OCI-LY3 (cell line): Measurements from ENCODE around the gene ITM2C.
A peak's percentile ranks its signal among the peaks of the same experiment; 100 is the strongest.

Experiments used
- H2AFZ ChIP-seq: fragments of 200-600, 300-600 bp; shearing (Covaris generic); 2 replicates; pipeline ENCODE4 v1.6.0; 2014; ENCODE audit warnings: antibody characterized with exemption, low read depth, low read length
- H3K27ac ChIP-seq: fragments of 200-600, 300-600 bp; sonication (generic); 2 replicates; pipeline ENCODE4 v1.5.1; 2014; ENCODE audit warnings: mild to moderate bottlenecking, low read length, moderate library complexity, mixed read lengths
- H3K27me3 ChIP-seq: fragments of 200-600, 300-600 bp; sonication (generic); 2 replicates; pipeline ENCODE4 v1.6.1; 2014; ENCODE audit warnings: low read depth, low read length, mixed read lengths
- H3K36me3 ChIP-seq: fragments of 200-600, 300-600 bp; sonication (generic); replicated peaks from 2 replicates; pipeline ENCODE3; 2014; ENCODE audit warnings: low read depth, low read length, mixed read lengths
- H3K4me1 ChIP-seq: fragments of 300-600, 200-600 bp; sonication (generic); 2 replicates; pipeline ENCODE4 v1.6.1; 2014; ENCODE audit warnings: low read length, mixed read lengths
- H3K4me2 ChIP-seq: fragments of 200-600, 300-600 bp; sonication (generic); 2 replicates; pipeline ENCODE4 v1.6.1; 2014; ENCODE audit warnings: low read length, mixed read lengths
- H3K4me3 ChIP-seq: fragments of 300-600, 200-600 bp; sonication (generic); 2 replicates; pipeline ENCODE4 v1.5.1; 2014; ENCODE audit warnings: antibody characterized with exemption, mild to moderate bottlenecking, low read length, moderate library complexity
- H3K79me2 ChIP-seq: fragments of 300-600, 200-600 bp; shearing (Covaris generic); 2 replicates; pipeline ENCODE4 v1.6.1; 2014; ENCODE audit warnings: mild to moderate bottlenecking, low read length, mixed read lengths
- H3K9ac ChIP-seq: fragments of 300-600, 200-600 bp; shearing (Covaris generic); 2 replicates; pipeline ENCODE4 v1.6.0; 2014; ENCODE audit warnings: mild to moderate bottlenecking, low read length, moderate library complexity
- H3K9me3 ChIP-seq: fragments of 200-600, 300-600 bp; shearing (Covaris generic); 2 replicates; pipeline ENCODE4 v1.6.1; 2014; ENCODE audit warnings: low read length, mixed read lengths; ENCODE audit not compliant: insufficient read depth
- H4K20me1 ChIP-seq: fragments of 200-600, 300-600 bp; sonication (generic); 2 replicates; pipeline ENCODE4 v1.6.1; 2016; ENCODE audit warnings: low read length, mixed read lengths; ENCODE audit not compliant: insufficient read depth
- EZH2phosphoT487 ChIP-seq: fragments of 200-600 bp; shearing (Covaris generic); IDR thresholded peaks from 2 replicates; pipeline ENCODE4 v1.6.1; 2018; ENCODE audit warnings: antibody characterized with exemption, mixed run types, low read depth
- TF ChIP-seq, protein P1 (sequence below): fragments of 200-600, 300-600 bp; sonication (generic); IDR thresholded peaks from 2 replicates; pipeline ENCODE4 v1.5.1; 2014; ENCODE audit warnings: antibody characterized with exemption, low read length, low read depth

The ITM2C gene

DNA sequence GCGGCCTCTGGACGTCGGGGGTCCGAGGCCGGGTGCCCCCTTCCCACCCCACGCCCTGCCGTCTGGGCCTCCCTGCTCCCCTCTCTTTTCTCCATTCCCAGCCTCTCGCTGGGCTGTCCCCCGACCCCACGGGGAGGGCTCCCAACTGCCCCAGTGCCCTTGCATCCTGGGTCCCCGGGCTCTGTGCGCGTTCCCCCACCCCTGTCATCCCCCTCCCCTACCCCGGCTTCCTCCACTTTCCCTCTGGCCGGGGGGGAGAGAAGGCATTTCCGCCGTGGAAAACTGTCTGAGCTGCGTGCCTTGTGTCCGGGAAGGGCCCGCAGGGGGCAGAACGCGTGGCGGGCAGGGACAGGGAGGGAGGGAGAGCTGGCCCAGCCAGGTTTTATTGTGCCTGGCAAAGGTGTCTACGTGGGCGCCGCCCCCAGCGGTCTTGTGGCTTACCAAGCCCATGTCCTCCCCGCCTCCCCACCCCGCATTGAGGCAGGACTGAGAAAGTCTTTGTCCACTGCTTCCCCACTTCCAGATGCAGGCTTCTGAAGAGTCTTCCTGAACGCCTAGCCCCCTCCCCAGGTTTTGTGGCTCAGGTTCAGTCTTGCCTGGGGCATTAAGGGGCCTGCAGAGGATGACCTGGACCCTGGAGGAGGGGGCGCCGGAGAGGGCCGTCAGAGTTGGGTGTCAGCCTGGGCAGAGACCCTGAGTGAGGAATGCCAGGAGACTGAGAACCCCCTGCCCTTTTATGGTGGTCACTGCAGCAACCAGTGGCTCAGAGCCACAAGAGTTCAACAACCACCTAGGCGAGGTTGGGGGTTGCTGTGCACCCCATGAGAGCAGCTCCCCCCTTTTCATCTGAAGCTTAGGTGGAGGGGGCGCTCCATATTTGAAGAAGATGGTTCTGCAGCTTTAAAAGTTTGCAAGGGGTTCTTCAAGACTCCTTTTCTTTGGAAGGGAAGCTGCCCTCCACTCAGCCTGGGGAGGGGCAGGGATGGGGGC lies 1.3 kb downstream of the ITM2C start:
- H3K27ac ChIP-seq = peak overlapping the region; percentile 99
- TF ChIP-seq EZH2phosphoT487 = no peak
- TF ChIP-seq, protein P1, sequence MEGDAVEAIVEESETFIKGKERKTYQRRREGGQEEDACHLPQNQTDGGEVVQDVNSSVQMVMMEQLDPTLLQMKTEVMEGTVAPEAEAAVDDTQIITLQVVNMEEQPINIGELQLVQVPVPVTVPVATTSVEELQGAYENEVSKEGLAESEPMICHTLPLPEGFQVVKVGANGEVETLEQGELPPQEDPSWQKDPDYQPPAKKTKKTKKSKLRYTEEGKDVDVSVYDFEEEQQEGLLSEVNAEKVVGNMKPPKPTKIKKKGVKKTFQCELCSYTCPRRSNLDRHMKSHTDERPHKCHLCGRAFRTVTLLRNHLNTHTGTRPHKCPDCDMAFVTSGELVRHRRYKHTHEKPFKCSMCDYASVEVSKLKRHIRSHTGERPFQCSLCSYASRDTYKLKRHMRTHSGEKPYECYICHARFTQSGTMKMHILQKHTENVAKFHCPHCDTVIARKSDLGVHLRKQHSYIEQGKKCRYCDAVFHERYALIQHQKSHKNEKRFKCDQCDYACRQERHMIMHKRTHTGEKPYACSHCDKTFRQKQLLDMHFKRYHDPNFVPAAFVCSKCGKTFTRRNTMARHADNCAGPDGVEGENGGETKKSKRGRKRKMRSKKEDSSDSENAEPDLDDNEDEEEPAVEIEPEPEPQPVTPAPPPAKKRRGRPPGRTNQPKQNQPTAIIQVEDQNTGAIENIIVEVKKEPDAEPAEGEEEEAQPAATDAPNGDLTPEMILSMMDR = no peak
- H4K20me1 ChIP-seq = peaks cover 12% of the 10 kb centered on the region; the same call in 1 of the 2 replicates
- no peaks in the 10 kb centered on the region for H3K27me3 ChIP-seq
- peak overlapping the region; percentile 100 for H3K4me3 ChIP-seq
- no peaks in the 10 kb centered on the region for H3K9me3 ChIP-seq
- peaks cover 80% of the 10 kb centered on the region for H3K4me1 ChIP-seq
- H3K36me3 ChIP-seq = peaks cover 33% of the 10 kb centered on the region
- H3K4me2 ChIP-seq = peak overlapping the region; percentile 96
- peak overlapping the region; percentile 100 for H3K9ac ChIP-seq
- H3K79me2 ChIP-seq = peaks cover 75% of the 10 kb centered on the region
- H2AFZ ChIP-seq = no peak overlapping the region

DNA sequence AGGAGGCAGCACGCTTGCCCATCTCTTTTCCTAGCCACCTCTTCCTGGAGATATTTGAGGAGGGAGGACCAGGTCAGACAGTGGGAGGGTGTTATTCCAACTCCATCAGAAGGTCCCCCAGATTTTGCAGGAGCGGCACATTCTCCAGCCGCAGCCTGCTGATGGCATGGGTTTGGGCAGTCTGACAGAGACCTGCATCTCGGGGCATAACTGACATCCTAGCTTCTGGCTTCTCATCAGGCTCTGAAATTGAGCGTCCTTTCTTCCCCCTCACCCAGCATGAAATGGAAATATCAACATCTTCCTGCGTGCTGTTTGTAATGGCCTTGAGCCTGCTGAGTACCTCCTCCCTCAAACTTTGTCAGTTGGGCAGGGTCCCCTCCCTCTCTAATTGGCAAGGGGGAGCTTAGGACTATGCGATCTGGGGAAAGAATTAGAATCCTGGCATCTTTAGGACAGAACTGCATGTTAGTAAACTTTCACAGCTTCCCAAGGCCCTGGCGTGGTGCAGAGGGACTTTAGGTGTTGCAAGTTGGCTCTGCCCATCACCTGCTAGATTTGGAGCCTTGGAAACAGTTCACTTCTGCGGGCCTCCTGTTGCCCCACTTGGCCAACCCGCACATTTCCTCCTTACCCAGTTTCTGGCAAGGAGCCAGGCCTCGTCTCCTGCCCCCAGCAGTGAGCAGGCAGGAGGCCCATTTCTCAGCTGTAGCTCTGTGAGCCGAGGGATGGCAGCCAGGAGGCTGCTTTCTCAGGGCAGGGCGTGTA lies 2.2 kb downstream of the ITM2C start:
- H3K27me3 ChIP-seq = no peaks in the 10 kb centered on the region
- peak overlapping the region; percentile 99 for H3K27ac ChIP-seq
- H3K79me2 ChIP-seq = peaks cover 84% of the 10 kb centered on the region
- H3K9me3 ChIP-seq = no peaks in the 10 kb centered on the region
- H3K36me3 ChIP-seq = peaks cover 39% of the 10 kb centered on the region
- peaks cover 12% of the 10 kb centered on the region; the same call in 1 of the 2 replicates for H4K20me1 ChIP-seq
- no peak for TF ChIP-seq EZH2phosphoT487
- TF ChIP-seq, protein P1 = peak; percentile 19; the same call in 1 of the 2 replicates
- H3K4me3 ChIP-seq = peak overlapping the region; percentile 100
- peak overlapping the region; percentile 96 for H3K4me2 ChIP-seq
- H3K9ac ChIP-seq = peak overlapping the region; percentile 100
- H3K4me1 ChIP-seq = peaks cover 80% of the 10 kb centered on the region
- H2AFZ ChIP-seq = no peak overlapping the region

DNA sequence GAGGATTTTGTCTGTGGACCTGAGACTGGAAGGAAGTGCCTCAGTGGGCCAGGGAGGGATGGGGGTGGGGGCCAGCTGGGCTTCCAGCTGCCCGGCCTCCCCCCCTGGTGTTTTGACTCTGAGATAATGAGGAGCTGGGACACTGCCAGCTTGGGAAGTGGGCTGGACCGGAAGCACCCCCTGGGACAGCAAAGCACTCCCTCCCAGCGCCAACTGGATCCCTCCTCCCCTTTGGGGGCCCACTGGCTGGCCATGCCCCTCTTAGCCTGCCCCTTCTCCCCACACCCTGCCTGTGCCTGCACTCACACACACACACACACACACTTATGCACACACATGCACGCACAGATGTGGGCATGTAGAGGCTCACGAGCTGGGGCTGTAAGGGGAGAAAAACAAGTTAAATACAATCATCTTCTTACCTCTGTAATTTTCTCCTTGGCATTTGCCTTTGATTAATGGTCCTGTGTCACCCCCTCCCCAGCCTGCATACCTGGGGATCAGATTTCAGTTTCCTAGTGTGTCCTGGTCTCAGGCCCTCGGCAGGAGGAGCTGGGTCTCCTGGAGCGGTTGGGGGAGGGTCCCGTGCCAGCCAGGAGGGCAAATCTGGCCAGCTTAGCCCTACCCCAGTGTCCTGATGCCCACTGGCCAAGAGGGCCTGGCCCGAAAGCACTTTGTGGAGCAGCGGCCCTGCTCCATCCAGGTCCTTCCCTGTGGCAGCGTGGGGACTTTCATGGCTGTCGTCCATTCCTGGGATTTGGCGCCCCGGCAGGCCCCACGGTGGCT lies 3.6 kb downstream of the ITM2C start:
- peaks cover 12% of the 10 kb centered on the region; the same call in 1 of the 2 replicates for H4K20me1 ChIP-seq
- peaks cover 43% of the 10 kb centered on the region for H3K36me3 ChIP-seq
- H2AFZ ChIP-seq = no peak overlapping the region
- peak overlapping the region; percentile 99 for H3K27ac ChIP-seq
- H3K9ac ChIP-seq = peak overlapping the region; percentile 100
- H3K79me2 ChIP-seq = peaks cover 93% of the 10 kb centered on the region
- no peak for TF ChIP-seq EZH2phosphoT487
- TF ChIP-seq, protein P1 = no peak
- H3K4me1 ChIP-seq = peaks cover 80% of the 10 kb centered on the region
- peak overlapping the region; percentile 96 for H3K4me2 ChIP-seq
- H3K4me3 ChIP-seq = peak overlapping the region; percentile 100
- H3K9me3 ChIP-seq = no peaks in the 10 kb centered on the region
- H3K27me3 ChIP-seq = no peaks in the 10 kb centered on the region
